PC-9 (cell line): Measurements from ENCODE around the gene FAM47B.

Source experiments
- EZH2 ChIP-seq: fragments of 200-600 bp; sonication (generic); IDR thresholded peaks from 2 replicates; pipeline ENCODE4 v1.8.0; 2017; ENCODE audit warnings: antibody characterized with exemption, low read depth
- TF ChIP-seq, protein P1 (sequence below): fragments of 200-600 bp; sonication (generic); conservative IDR thresholded peaks from 2 replicates; pipeline ENCODE4 v1.6.1; 2017; ENCODE audit warnings: mixed run types, antibody characterized with exemption, mild to moderate bottlenecking, moderate library complexity

DNA sequence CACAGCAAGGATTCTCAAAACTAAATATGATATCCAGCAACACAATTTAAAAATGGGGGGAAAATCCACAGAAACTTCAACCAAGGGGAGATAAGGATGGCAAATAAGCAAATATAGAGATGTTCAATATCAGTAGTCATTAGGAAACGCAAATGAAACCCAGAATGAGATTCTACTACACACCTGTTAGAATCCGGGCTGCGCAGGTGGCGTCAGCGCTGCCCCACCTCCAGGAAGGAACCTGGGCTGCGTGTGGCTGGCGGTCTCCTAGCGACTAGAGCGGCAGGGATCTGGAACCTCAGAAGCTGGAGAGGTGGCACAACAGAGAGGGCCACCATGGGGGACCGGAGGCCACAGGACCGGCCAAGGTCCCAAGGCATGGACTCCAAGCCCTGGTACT lies at the start of gene FAM47B:
- TF ChIP-seq EZH2: no peak
- TF ChIP-seq, protein P1, sequence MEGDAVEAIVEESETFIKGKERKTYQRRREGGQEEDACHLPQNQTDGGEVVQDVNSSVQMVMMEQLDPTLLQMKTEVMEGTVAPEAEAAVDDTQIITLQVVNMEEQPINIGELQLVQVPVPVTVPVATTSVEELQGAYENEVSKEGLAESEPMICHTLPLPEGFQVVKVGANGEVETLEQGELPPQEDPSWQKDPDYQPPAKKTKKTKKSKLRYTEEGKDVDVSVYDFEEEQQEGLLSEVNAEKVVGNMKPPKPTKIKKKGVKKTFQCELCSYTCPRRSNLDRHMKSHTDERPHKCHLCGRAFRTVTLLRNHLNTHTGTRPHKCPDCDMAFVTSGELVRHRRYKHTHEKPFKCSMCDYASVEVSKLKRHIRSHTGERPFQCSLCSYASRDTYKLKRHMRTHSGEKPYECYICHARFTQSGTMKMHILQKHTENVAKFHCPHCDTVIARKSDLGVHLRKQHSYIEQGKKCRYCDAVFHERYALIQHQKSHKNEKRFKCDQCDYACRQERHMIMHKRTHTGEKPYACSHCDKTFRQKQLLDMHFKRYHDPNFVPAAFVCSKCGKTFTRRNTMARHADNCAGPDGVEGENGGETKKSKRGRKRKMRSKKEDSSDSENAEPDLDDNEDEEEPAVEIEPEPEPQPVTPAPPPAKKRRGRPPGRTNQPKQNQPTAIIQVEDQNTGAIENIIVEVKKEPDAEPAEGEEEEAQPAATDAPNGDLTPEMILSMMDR: no peak
